ENCODE data around the gene GRAMD1C. TPM values are rescaled to one million over a fixed set of nuclear protein-coding genes. Genes with fewer than 3 reads are reported as not detected.

The GRAMD1C gene
- total and polyA plus RNA-seq, 7 donors: 0.20 to 0.81 (median 0.53) TPM

GRCh38 chr3:113947372-113948014, 108.9 kb downstream of the GRAMD1C start, which contains the start of gene ZDHHC23:
ZDHHC23 (plus strand) TSS chr3:113948013; CDS start chr3:113948803, 790 bp downstream.
- no peaks in the 10 kb centered on the region for H3K9me3 ChIP-seq
- peak within 1 kb of the TSS; percentile 38 for H3K27ac ChIP-seq
- WGBS, 3 donors: 0 to 1% (median 0%) methylated on average over 36 to 80 of the region's 80 CpGs
- peaks cover 0 to 5% (median 0%) of the 10 kb centered on the region in 3 donors for H3K27me3 ChIP-seq (ENCODE audit: insufficient read depth in 3 of 3, low read length in 2 of 3)
- intact Hi-C loops (cut with DNase I): no loop called here
- DNase-seq (peak; percentile 76 to 88), ATAC-seq (peak; percentile 87 to 97 (median 94))
- TF ChIP-seq CTCF (IDR thresholded peaks at IDR 0.05): peak; percentile 6
- peak within 1 kb of the TSS; percentile 93 for H3K4me3 ChIP-seq
- peaks cover 5% of the 10 kb centered on the region for H3K4me1 ChIP-seq
- no peaks in the 10 kb centered on the region for H3K36me3 ChIP-seq (ENCODE audit: insufficient read depth in 1 of 2, low read depth in 1 of 2)

GRCh38 chr3:113948015-113948917, 109.7 kb downstream of the GRAMD1C start:
- peaks cover 5% of the 10 kb centered on the region for H3K4me1 ChIP-seq
- no peaks in the 10 kb centered on the region for H3K9me3 ChIP-seq
- peak overlapping the region; percentile 93 for H3K4me3 ChIP-seq
- H3K27ac ChIP-seq: peak overlapping the region; percentile 38
- TF ChIP-seq CTCF (IDR thresholded peaks at IDR 0.05): no peak
- 2% methylated on average over 40 to 65 of the region's 65 CpGs for WGBS, 3 donors
- peaks cover 0 to 5% (median 0%) of the 10 kb centered on the region in 3 donors for H3K27me3 ChIP-seq (ENCODE audit: insufficient read depth in 3 of 3, low read length in 2 of 3)
- ATAC-seq (peak; percentile 24 to 62 (median 39)), DNase-seq (peak in 1 of 2 donors; percentile 16)
- intact Hi-C loops (cut with DNase I): no loop called here
- no peaks in the 10 kb centered on the region for H3K36me3 ChIP-seq (ENCODE audit: insufficient read depth in 1 of 2, low read depth in 1 of 2)

GRCh38 chr3:113952921-113953320, 114.3 kb downstream of the GRAMD1C start:
- ATAC-seq (no peak), DNase-seq (no peak)
- Histone ChIP-seq H3K4me3 (no peak overlapping the region), H3K27ac (no peak overlapping the region), H3K36me3 (ENCODE audit: insufficient read depth in 1 of 2, low read depth in 1 of 2) (no peaks in the 10 kb centered on the region), H3K27me3 (ENCODE audit: insufficient read depth in 3 of 3, low read length in 2 of 3) (no peaks in the 10 kb centered on the region), H3K9me3 (no peaks in the 10 kb centered on the region), H3K4me1 (peaks cover 5% of the 10 kb centered on the region)
- no peak for TF ChIP-seq CTCF (IDR thresholded peaks at IDR 0.05)
- intact Hi-C loops (cut with DNase I): no loop called here

DNA sequence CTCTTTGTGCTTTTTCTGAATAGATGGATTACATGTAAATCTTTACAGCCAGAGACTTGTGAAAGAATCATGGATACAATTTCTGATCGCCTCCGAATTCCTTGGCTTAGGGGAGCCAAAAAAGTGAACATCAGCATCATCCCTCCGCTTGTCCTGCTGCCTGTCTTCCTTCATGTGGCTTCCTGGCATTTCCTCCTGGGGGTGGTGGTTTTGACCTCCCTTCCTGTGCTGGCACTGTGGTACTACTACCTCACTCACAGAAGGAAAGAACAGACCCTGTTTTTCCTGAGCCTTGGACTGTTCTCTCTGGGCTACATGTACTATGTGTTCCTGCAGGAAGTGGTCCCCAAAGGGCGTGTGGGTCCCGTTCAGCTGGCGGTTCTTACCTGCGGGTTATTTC, 115.1 kb downstream of the GRAMD1C start:
- Histone ChIP-seq H3K4me1 (peaks cover 1% of the 10 kb centered on the region), H3K27me3 (ENCODE audit: insufficient read depth in 3 of 3, low read length in 2 of 3) (no peaks in the 10 kb centered on the region), H3K36me3 (ENCODE audit: insufficient read depth in 1 of 2, low read depth in 1 of 2) (peaks cover 0 to 4% of the 10 kb centered on the region in 2 donors), H3K27ac (no peak overlapping the region), H3K9me3 (no peaks in the 10 kb centered on the region), H3K4me3 (no peak overlapping the region)
- intact Hi-C loops (cut with DNase I): no loop called here
- DNase-seq: no peak
- 47 to 52% (median 47%) methylated on average over 7 of the region's 7 CpGs for WGBS, 3 donors
- ATAC-seq: peak in 1 of 4 donors; percentile 19
- no peak for TF ChIP-seq CTCF (IDR thresholded peaks at IDR 0.05)
